Measurements from ENCODE around the gene SKIL.

The SKIL gene

DNA sequence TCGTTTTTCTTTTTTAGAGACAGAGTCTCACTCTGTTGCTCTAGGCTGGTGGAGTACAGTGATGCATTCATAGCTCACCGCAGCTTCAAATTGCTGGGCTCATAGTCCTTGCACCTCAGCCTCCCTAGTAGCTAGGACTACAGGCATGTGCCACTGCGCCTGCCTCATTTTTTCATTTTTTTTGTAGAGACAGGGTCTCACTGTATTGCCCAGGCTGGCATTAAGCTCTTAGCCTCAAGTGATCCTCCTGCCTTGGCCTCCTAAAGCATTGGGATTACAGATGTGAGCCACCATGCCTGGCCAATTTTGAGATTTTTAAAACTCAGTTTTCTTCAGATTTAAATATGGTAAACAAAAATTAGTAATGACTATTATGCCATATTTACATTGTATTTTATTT lies 29.0 kb downstream of the SKIL start:
- no peak for DNase-seq (ENCODE audit: low read depth in 2 of 2, low spot score in 1 of 2)

DNA sequence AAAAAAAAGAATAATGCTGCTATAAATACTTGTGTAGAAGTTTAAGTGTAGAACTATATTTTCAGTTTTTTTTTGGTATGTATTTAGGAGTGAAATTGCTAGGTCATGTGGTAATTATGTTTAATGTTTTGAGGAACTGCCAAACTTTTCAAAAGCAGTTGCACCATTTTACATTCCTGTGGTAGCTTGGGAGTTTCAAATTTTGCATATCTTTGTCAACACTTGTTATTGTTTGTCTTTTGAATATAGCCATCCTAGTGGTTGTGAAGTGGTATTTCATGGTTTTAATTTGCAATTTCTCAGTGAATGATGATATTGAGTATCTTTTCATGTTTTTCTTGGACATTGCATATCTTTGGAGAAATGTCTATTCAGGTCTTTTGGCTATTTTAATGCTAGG lies 30.4 kb downstream of the SKIL start:
- DNase-seq (ENCODE audit: low read depth in 2 of 2, low spot score in 1 of 2), result no peak

DNA sequence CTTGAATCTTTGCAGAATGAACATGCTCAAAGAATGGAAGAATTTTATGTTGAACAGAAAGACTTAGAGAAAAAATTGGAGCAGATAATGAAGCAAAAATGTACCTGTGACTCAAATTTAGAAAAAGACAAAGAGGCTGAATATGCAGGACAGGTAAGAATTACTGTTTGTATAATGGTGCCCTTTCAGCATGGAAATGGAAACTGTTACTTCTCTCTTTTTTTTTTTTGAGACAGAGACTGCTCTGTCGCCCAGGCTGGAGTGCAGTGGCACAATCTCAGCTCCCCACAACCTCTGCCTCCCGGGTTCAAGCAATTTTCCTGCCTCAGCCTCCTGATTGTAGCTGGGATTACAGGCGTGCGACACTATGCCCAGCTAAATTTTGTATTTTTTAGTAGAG lies 33.6 kb downstream of the SKIL start:
- no peak for DNase-seq (ENCODE audit: low read depth in 2 of 2, low spot score in 1 of 2)

DNA sequence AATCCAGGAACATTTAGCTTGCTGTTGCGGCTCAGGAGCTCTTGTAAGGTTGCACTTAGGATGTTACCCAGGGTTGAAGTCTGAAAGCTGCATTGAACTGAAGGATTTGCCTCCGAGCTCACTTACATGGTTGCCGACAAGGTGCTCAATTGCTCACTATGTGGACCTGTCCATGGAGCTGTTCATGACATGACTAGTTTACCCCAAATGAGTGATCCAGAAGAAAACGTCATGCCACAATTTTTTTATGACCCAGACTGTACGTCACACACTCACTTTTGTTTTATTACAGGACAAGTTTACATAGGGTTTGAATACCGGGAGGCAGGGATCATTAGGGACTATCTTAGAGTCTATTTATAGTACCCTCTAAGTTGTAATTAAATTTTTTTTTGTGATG lies 40.2 kb downstream of the SKIL start:
- no peak for DNase-seq (ENCODE audit: low read depth in 2 of 2, low spot score in 1 of 2)

DNA sequence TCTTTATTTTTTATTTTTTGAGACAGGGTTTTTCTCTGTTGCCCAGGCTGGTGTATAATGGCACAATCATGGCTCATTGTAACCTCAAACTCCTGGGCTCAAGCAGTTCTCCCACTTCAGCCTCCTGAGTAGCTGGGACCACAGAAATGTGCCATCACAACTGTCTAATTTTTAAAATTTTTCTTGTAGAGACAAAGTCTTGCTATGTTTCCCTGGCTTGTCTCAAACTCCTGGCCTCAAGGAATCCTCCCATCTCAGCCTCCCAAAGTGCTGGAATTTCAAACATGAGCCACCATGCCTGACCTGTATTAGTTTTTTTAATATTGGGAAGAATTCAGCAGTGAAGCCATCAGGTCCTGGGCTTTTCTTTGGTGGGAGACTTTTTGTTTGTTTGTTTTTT lies 47.6 kb downstream of the SKIL start:
- DNase-seq (ENCODE audit: low read depth in 2 of 2, low spot score in 1 of 2), result no peak

DNA sequence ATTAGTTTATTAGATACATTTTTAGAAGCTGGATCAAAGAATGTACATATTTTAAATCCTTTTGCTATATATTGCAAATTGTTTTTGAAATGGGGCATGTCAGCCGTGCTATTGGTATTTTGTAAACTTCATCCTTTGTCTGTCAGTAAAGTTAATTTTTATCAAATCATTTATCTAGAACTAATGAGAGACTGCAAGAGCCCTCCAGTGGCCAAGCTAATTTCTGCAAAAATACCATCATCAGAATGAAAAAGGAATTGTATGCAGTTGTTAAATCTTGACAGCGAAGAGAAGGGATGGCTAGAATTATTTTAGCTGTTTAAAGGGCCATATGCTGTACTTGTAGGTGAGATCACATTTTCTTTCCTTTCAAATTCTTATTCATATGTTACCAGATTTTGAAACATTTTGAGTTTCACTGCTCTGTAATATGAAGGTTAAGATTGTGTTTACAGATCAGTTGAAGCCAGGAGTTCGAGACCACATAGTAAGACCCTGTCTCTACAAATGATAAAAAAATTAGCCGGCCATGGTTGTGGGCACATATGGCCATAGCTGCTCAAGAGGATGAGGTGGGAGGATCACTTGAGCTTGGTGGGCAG lies 53.0 kb downstream of the SKIL start:
- no peak for DNase-seq (ENCODE audit: low read depth in 2 of 2, low spot score in 1 of 2)

DNA sequence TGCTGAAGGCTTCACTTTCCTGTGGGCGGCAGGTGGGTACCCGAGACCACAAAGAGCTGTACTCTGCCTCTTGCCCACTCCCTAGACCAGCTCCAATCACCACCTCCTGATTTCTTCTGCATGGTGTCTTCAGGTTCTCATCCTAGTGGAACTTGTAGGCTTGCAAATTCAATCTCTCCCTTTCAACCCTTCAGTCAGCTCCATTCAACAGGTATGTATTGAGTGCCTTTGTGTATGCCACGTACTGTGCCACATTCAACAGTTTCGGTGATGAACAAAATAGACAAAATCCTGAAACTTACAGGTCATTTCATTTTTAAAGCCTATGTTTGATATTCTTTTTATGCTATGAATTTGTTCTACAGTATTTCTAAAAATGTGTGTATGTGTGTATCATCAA lies 55.8 kb downstream of the SKIL start:
- no peak for DNase-seq (ENCODE audit: low read depth in 2 of 2, low spot score in 1 of 2)

DNA sequence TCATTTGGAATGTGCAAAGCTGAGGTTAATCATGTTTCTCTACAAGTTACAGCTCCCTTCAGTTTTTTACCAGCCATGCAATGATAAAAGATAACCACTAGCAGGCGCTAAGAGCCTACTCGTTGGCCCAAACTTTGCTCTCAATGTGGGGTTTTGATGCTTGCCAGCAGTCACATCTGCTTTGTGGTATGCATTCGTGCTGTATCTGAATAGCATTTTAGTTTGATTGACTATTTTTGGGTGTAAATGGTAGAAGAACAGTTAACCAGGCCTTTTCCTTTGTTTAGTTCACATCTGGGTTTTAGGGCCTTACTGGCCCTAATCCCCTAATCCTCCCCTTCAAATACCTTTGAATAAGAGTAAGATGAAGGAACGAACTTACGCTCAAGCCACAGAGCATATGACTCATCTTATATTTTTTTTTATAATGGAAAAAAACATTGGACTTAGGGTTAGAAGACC lies 56.7 kb downstream of the SKIL start:
- DNase-seq (ENCODE audit: low read depth in 2 of 2, low spot score in 1 of 2), result peak in 1 of 2 donors; percentile 5

DNA sequence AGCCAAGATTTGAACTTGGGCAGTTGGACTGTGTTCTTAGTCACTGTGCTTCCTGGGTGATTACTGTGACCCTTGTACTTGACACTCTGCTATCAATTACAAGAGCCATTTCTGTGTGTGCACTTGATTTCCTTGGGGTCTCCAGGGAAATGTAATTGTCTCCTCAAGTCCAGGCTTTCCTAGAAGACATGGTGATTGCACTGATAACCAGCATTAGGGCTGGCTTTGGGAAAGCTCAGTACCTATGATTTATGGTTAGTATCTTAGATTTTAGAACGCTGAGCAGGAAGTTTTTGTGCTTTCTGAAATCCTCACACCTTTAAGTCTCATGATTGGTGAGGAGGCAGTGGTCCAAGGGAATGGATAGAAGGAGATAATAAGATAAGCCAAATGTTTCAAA lies 59.6 kb downstream of the SKIL start:
- no peak for DNase-seq (ENCODE audit: low read depth in 2 of 2, low spot score in 1 of 2)

DNA sequence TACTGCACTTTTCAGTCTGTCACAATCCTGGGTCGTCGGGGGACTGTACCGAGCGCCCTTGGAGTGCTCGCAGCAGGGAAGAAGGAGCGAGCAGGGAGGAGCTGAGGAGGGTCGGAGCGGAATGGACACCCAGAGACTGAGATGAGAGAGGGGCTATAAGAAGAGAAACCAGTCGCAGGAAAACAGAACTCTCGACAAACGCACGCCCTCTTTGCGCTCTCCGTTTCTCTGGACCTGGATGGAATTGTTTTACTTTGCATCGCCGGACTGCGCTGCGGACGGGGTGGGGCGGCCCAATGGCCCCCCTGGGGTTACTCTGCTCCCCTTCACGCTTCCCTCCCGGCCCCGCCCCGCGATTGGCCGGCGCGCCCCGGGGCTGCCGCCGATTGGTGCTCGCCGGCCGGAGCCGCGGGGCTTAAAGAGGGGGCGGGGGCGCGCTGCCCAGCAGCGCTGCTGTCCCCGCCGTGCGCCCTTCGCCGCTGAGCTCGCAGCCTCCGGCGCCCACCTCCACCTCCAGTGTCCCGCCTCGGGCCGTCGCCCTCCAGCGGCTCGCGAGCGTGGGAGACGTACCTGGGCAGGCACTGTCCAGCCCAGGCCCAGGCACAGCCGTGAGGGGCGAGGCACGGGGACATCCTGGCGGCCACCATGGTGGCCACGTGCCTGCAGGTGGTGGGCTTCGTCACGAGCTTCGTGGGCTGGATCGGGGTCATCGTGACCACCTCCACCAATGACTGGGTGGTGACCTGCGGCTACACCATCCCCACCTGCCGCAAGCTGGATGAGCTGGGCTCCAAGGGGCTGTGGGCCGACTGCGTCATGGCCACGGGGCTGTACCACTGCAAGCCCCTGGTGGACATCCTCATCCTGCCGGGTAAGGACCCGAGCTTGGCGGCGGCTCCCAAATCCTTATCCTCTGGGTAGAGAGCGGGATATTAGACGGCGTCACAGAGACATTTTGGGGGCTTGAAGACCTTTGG lies 61.2 kb downstream of the SKIL start, which contains the start of gene CLDN11:
TSS of gene CLDN11 (plus strand) at position 447 of the 977 bp plus-strand sequence. CDS start at position 646, 199 bp downstream.
- no peak for DNase-seq (ENCODE audit: low read depth in 2 of 2, low spot score in 1 of 2)

DNA sequence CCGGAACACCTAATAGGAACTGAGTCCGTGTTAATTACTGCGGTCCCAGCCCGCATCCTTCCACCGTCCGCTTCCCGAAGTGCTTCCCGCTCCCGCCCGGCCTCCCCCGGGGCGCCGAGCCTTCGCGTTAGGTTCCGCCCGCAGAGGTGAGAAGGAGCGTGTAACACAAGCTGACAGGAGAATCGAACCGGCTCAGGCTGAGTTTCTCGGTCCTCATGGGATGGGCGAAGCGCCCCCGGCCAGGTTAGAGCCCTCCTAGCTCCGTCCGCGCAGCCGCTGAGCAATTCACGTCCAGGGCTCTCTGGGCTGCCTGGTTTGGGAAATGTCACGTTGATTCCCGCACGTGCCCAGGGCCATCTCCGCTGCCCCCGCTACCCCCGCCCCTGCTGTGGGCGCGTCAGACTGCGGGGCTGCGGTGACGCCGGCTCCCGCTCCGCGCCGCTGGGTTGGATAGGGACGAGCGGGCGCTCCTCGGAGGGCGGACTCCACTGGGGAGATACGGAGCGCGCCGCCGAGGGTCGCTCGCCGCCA lies 62.1 kb downstream of the SKIL start:
- no peak for DNase-seq (ENCODE audit: low read depth in 2 of 2, low spot score in 1 of 2)

DNA sequence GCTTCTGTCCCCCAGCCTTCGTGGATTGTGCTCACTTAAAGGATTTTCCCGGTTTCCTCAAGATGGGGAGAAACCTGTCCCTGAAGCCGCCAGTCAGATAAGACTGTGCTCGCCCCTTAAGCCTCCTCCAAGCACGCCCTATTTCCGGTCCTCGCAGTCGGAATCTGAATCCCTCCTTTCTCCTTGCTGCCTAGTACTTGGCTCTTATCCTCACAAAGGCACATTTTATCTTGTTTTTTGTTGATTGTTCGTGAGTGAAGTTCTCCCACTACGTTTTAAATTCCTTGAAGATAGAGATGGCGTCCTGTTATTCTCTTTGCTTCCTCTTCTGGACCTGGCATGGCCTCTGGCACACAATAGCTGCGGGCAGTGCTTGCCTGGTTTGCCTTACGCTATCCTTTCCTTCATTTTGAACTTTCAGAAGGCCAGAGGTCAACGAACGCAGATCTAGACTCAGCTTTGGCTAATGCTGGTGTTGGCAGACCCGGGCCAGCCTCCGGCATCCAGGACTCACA lies 62.8 kb downstream of the SKIL start:
- DNase-seq (ENCODE audit: low read depth in 2 of 2, low spot score in 1 of 2), result no peak

DNA sequence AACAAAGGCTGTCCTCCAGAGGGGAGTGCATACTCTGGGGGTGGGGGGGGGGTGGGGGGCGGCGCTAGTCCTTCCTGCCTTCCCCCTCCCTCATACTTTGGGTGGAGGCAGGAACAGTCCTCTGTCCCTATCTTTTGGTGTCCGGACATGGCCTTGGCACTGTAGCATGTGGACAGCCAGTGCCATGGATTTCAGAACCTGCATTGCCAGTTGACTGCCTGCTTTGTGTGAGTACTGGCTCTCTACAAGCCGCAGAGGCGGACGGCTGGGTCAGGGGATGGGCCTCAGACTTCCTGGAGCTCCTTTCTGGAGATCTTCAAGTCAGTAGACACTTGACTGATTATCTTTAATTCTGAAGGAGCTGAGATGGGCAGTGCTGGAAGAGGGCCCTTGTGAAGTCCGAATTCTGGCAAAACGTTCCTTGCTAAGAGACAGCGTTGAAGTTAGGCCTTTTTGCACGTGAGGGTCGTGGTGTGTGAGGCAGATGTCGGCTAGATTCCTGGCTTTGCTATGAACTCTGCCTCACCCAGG lies 63.7 kb downstream of the SKIL start:
- DNase-seq (ENCODE audit: low read depth in 2 of 2, low spot score in 1 of 2), result no peak

DNA sequence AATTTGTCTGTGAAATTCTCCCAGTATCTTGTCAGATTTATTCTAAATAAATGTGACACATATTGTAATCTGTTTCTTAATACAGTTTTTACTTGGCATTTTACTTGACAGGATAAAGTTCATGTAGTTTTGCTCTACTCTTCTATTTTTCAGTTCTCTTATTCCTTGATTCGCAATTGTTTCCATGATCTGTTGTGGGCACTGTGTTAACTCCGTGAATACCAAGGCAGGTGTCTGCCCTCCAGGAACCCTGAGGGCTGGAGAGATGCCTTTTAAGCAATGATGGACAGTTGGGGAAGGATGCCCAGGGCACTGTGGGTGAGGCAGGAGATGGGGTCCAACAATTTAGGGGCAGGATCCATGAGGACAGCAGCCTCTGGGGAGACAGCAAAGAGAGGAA lies 64.2 kb downstream of the SKIL start:
- no peak for DNase-seq (ENCODE audit: low read depth in 2 of 2, low spot score in 1 of 2)

DNA sequence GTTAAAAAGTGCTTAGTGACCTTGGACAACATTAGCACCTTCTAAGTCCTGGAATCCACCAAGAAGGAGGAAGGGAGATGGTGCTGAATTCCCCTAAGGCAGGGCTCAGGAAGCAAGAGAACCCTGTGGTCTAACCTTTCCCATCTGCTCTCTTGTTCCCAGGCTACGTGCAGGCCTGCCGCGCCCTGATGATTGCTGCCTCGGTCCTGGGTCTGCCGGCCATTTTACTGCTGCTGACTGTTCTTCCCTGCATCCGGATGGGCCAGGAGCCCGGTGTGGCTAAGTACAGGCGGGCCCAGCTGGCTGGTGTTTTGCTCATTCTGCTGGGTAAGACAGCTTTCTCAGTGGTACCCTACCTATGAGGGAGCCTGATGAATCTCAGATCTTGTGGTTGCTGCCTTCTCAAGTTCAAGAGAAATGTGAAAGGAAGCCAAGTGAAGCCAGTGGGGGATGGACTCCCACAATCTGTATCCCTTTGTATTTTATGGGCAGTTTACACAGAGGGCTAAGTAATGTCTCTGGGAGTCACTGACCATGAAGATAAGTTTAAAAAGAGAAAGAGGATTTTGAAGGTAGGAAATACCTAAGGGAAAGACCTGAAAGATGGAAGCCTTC lies 65.6 kb downstream of the SKIL start:
- no peak for DNase-seq (ENCODE audit: low read depth in 2 of 2, low spot score in 1 of 2)

DNA sequence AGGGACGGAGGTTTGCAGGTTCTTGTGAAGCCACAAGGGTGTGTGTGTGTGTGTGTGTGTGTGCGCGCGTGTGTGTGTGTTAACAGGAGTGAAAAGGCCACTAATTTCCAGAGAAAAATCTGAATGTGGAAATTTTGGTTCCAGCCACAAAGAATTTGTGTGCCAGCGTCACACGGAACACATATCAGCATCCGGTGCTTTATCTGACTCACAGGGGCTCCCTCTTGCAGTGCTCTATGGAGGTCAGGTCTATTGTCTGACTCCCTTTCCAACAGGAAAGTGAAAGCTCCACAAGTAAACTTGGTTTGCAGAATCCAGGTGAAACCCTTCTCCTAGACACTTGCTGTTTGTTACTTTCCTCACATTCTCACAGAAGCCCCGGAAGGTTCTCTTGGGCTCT lies 67.4 kb downstream of the SKIL start:
- DNase-seq (ENCODE audit: low read depth in 2 of 2, low spot score in 1 of 2), result no peak

DNA sequence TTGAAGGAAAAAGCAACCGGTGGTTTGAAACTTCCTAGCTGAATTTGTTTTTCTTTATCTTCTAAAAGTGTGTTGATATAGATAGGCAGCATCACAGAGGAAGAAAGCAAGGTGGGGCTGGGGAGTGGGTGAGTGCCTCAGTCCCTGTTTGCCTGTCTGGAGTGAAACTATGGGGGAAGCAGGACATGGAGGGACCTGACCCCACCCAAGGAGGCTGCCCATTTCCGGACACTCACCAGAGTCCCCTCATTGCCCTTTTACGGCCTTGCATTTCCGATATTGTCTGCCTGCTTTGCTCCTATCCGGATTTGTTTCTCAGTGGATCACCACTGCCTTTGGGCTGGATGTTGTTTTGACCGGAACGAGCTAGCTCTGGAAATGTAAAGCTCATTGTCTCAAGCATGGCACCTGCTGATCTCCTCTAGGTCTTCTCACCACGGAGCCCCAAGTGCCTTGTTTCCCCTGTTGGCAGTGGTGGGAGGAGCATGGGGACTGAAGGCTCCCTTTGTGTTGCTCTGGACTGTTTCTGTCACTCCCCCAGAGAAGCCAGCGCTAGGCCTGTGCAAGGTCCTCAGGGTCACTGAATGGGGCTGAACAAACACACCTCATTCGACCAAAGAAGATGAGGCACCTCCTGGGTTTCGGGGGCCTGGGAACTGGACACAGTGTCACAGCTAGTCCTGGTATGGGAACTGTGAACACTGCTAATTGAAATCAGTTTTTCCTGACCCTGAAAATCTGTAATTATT lies 68.2 kb downstream of the SKIL start:
- DNase-seq (ENCODE audit: low read depth in 2 of 2, low spot score in 1 of 2), result no peak

DNA sequence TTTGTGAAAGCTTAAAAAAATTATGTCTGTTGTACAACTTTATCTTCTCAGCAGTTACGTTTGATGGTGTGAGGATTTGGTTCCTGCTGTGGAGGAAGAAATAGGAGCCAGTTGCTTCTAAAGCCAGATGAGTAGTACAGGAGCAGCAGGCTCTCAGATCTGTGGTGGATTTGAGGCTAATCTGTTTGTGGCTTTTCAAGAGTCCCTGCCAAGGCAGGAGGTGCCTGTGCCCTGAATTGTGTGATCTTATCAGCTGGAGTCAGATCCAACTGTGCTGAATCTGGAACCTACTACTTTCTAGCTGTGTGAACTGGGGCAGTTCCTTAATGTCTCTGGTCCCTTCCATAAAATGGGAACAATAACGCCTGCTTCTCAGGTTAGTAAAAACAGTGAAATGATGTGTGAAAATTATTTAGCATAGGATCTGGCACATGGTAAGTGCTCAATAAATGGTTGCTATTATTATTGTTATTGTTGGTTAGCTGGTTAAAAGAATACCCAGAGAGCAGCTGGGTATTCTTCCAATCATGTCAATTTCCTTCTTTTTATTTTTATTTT lies 68.8 kb downstream of the SKIL start:
- DNase-seq (ENCODE audit: low read depth in 2 of 2, low spot score in 1 of 2), result no peak

DNA sequence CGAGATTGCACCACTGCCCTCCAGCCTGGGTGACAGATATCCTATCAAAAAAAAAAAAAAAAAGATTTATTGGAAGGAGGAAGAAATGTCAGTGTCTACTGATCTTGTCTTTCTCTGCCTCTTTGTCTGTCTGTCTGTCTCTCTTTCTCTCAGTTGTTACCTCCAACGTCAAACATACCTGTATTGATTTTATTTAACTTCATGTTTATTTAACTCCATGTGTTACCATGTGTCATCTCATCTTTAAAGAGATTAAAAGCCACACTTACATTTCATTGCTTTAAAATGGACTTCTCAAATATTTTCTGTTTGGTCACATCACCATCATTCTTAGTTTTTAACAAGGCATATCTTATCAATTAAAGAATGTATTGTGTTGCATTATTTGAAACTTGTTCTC lies 70.6 kb downstream of the SKIL start:
- DNase-seq (ENCODE audit: low read depth in 2 of 2, low spot score in 1 of 2), result no peak

DNA sequence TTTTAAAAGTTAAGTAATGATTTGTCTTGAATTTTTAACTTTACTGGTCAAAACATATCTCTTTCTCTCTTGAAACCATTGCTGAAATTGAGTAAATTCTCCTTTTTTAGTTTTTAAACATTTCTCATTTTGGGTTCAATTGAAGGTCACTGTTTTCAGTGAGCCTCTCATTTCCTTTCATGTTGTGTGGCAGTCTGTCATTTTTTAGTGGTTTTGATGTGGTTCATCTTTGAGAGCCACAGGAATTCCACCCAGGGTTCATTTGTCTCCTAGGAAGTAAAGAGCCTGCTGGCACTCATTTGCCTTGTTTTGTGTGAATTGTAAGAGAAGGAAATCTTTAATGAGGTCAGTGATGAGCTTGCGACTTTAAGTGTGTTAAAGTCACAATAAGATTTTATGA lies 71.5 kb downstream of the SKIL start:
- no peak for DNase-seq (ENCODE audit: low read depth in 2 of 2, low spot score in 1 of 2)

Measured in stimulated activated CD8-positive, alpha-beta memory T cell treated with anti-CD3 and anti-CD28 coated beads, Interleukin-4, amount 100 ng/mL, for 1 hour (primary cell).